ENCODE data around the gene RASGEF1C. TPM values are rescaled to one million over a fixed set of nuclear protein-coding genes. Genes with fewer than 3 reads are reported as not detected.

The RASGEF1C gene
- total RNA-seq, 2 experiments from 2014 or later: not detected

DNA sequence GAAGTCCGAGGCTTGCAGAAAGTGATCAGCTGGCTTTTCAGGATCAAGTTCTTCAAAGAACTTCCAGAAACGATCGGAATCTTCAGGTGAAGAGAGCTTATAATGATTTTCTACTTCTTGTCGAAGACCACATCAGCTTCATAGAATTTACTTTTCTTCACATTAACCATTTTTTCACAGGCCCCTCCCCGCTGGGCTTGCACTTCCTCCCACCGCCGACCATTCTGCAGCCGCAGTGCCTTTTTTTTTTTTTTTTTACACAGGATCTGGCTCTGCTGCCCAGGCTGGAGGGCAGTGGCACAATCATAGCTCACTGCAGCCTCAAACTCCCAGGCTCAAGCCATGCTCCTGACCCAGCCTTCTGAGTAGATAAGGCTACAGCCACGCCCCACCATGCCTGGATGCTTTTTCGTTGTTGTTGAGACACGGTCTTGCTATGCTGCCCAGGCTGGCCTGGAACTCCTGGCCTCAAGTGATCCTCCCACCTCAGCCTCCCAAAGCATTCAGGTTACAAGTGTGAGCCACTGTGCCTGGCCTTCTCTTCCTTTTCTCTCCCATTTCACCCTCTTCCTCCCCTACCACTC, 122.1 kb downstream of the RASGEF1C start:
- ATAC-seq (ENCODE audit: poor library complexity) (no peak), DNase-seq (no peak)
- ChIA-PET POLR2A (no interaction called here), CTCF (no interaction called here)
- intact Hi-C loops (cut with DNase I, micrococcal nuclease): loop anchor here in 1 of 2 experiments (10.0 kb wide), 1 partner anchor 442 kb away; no protein-coding TSS in a partner anchor
- Histone ChIP-seq H3K27ac (ENCODE audit: low read depth in 1 of 2, low read length in 2 of 2) (no peak overlapping the region), H3K27me3 (ENCODE audit: control insufficient read depth in 1 of 2, insufficient read depth in 2 of 2, low read length in 2 of 2) (peaks cover 3% of the 10 kb centered on the region in 2 experiments), H3K4me1 (ENCODE audit: insufficient read depth, low read length) (peaks cover 21% of the 10 kb centered on the region), H3K9me3 (ENCODE audit: control insufficient read depth in 1 of 2, insufficient read depth in 1 of 2, low read length in 2 of 2) (no peaks in the 10 kb centered on the region), H3K36me3 (ENCODE audit: insufficient read depth, low read length) (no peaks in the 10 kb centered on the region), H3K4me3 (ENCODE audit: low read length) (no peak overlapping the region)
- TF ChIP-seq, protein P1, sequence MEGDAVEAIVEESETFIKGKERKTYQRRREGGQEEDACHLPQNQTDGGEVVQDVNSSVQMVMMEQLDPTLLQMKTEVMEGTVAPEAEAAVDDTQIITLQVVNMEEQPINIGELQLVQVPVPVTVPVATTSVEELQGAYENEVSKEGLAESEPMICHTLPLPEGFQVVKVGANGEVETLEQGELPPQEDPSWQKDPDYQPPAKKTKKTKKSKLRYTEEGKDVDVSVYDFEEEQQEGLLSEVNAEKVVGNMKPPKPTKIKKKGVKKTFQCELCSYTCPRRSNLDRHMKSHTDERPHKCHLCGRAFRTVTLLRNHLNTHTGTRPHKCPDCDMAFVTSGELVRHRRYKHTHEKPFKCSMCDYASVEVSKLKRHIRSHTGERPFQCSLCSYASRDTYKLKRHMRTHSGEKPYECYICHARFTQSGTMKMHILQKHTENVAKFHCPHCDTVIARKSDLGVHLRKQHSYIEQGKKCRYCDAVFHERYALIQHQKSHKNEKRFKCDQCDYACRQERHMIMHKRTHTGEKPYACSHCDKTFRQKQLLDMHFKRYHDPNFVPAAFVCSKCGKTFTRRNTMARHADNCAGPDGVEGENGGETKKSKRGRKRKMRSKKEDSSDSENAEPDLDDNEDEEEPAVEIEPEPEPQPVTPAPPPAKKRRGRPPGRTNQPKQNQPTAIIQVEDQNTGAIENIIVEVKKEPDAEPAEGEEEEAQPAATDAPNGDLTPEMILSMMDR (IDR thresholded peaks at IDR 0.05): no peak
- Mint-ChIP-seq H3K4me1 (ENCODE audit: low read depth) (peaks cover 26% of the 10 kb centered on the region), H3K9me3 (no peaks in the 10 kb centered on the region), H3K36me3 (ENCODE audit: low read depth) (no peaks in the 10 kb centered on the region), H3K27me3 (peaks cover 28% of the 10 kb centered on the region), H3K4me3 (no peak overlapping the region), H3K27ac (peak overlapping the region; percentile 79)

DNA sequence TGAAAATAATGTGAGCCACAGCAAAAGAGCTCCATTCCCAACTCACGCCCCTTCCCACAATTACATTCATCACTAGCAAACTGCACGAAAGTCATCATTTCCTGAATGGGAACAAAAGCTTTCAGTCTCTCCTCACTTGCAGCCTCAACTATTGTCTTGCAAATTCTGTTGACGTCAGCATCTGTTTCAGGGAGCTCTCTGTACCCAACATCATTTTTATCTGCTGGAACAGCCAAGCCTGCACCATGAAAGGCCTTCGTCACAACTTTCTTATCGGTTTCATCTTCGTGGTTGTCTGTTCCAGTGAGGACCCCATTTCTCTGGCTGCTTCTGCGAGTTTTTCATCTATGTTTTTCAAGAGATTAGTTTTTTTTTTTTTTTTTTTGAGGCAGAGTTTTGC, 123.2 kb downstream of the RASGEF1C start:
- Mint-ChIP-seq H3K4me3 (peak overlapping the region; percentile 49), H3K27ac (peak overlapping the region; percentile 79), H3K9me3 (no peaks in the 10 kb centered on the region), H3K36me3 (ENCODE audit: low read depth) (no peaks in the 10 kb centered on the region), H3K4me1 (ENCODE audit: low read depth) (peaks cover 21% of the 10 kb centered on the region), H3K27me3 (peaks cover 38% of the 10 kb centered on the region)
- peaks cover 13% of the 10 kb centered on the region for H3K4me1 ChIP-seq (ENCODE audit: insufficient read depth, low read length)
- no peaks in the 10 kb centered on the region for H3K36me3 ChIP-seq (ENCODE audit: insufficient read depth, low read length)
- DNase-seq (peak in 5 of 14 experiments; percentile 31 to 80 (median 73)), ATAC-seq (ENCODE audit: poor library complexity) (peak; percentile 85)
- intact Hi-C loops (cut with DNase I, micrococcal nuclease): loop anchor here (2.0 to 10.0 kb wide), 2 partner anchors 15 to 441 kb away; partner anchors contain the start of gene RNF130 (in 1 of the 2)
- peaks cover 0 to 5% of the 10 kb centered on the region in 2 experiments for H3K9me3 ChIP-seq (ENCODE audit: control insufficient read depth in 1 of 2, insufficient read depth in 1 of 2, low read length in 2 of 2)
- no peak overlapping the region for H3K27ac ChIP-seq (ENCODE audit: low read depth in 1 of 2, low read length in 2 of 2)
- ChIA-PET CTCF (interaction anchor here (0.7 kb wide), 1 partner anchor 1221 kb away, joined by 3 read pairs; no protein-coding TSS in a partner anchor), POLR2A (interaction anchor here (1.2 kb wide), 2 partner anchors 15 to 462 kb away, joined by 3 read pairs; partner anchors contain the start of gene HNRNPH1)
- H3K27me3 ChIP-seq (ENCODE audit: control insufficient read depth in 1 of 2, insufficient read depth in 2 of 2, low read length in 2 of 2): peaks cover 10 to 13% of the 10 kb centered on the region in 2 experiments
- TF ChIP-seq, protein P1 (IDR thresholded peaks at IDR 0.05): no peak
- H3K4me3 ChIP-seq (ENCODE audit: low read length): no peak overlapping the region

- peaks cover 46% of the 10 kb centered on the region for H3K27me3 Mint-ChIP-seq
- DNase-seq: no peak
- no peaks in the 10 kb centered on the region for H3K36me3 Mint-ChIP-seq (ENCODE audit: low read depth)
- H3K36me3 ChIP-seq (ENCODE audit: insufficient read depth, low read length): no peaks in the 10 kb centered on the region
- no peak overlapping the region for H3K4me3 ChIP-seq (ENCODE audit: low read length)
- H3K27ac Mint-ChIP-seq: peak overlapping the region; percentile 79
- H3K9me3 ChIP-seq (ENCODE audit: control insufficient read depth in 1 of 2, insufficient read depth in 1 of 2, low read length in 2 of 2): peaks cover 0 to 10% of the 10 kb centered on the region in 2 experiments
- H3K4me3 Mint-ChIP-seq: no peak overlapping the region
- H3K4me1 Mint-ChIP-seq (ENCODE audit: low read depth): peaks cover 24% of the 10 kb centered on the region
- no peaks in the 10 kb centered on the region for H3K9me3 Mint-ChIP-seq
- ChIA-PET POLR2A (interaction anchor here (1.2 kb wide), 2 partner anchors 14 to 461 kb away, joined by 3 read pairs; partner anchors contain the start of gene HNRNPH1), CTCF (no interaction called here)
- intact Hi-C loops (cut with DNase I, micrococcal nuclease): loop anchor here (2.0 to 10.0 kb wide), 2 partner anchors 14 to 440 kb away; partner anchors contain the start of gene RNF130 (in 1 of the 2)
- H3K27ac ChIP-seq (ENCODE audit: low read depth in 1 of 2, low read length in 2 of 2): no peak overlapping the region
- ATAC-seq (ENCODE audit: poor library complexity): peak; percentile 40
- TF ChIP-seq, protein P1 (IDR thresholded peaks at IDR 0.05): no peak
- H3K27me3 ChIP-seq (ENCODE audit: control insufficient read depth in 1 of 2, insufficient read depth in 2 of 2, low read length in 2 of 2): peaks cover 18% of the 10 kb centered on the region in 2 experiments
- peaks cover 12% of the 10 kb centered on the region for H3K4me1 ChIP-seq (ENCODE audit: insufficient read depth, low read length)
Observed at GRCh38 chr5:180084638-180085561, 124.1 kb downstream of the RASGEF1C start.
